ENCODE data around the gene NCKAP5. TPM values are rescaled to one million over a fixed set of nuclear protein-coding genes. Genes with fewer than 3 reads are reported as not detected.
A peak's percentile ranks its signal among the peaks of the same experiment; 100 is the strongest.

The NCKAP5 gene
- total RNA-seq, 1 donor from 2014 or later: 0.87 TPM

GRCh38 chr2:133194777-133195335, 373.4 kb downstream of the NCKAP5 start:
- Mint-ChIP-seq H3K36me3 (ENCODE audit: low read depth) (peaks cover 1% of the 10 kb centered on the region), H3K27ac (ENCODE audit: unreplicated experiment) (no peak overlapping the region), H3K4me3 (ENCODE audit: unreplicated experiment) (no peak overlapping the region), H3K27me3 (ENCODE audit: low read depth) (no peaks in the 10 kb centered on the region), H3K9me3 (ENCODE audit: low read depth) (peaks cover 7% of the 10 kb centered on the region), H3K4me1 (ENCODE audit: low read depth) (peaks cover 5% of the 10 kb centered on the region)
- no peak for DNase-seq (ENCODE audit: low spot score)
- TF ChIP-seq CTCF (IDR thresholded peaks at IDR 0.05): no peak

- H3K4me3 Mint-ChIP-seq (ENCODE audit: unreplicated experiment): no peak overlapping the region
- H3K27ac Mint-ChIP-seq (ENCODE audit: unreplicated experiment): no peak overlapping the region
- no peaks in the 10 kb centered on the region for H3K27me3 Mint-ChIP-seq (ENCODE audit: low read depth)
- peaks cover 3% of the 10 kb centered on the region for H3K36me3 Mint-ChIP-seq (ENCODE audit: low read depth)
- H3K4me1 Mint-ChIP-seq (ENCODE audit: low read depth): peaks cover 1% of the 10 kb centered on the region
- no peak for DNase-seq (ENCODE audit: low spot score)
- TF ChIP-seq CTCF (IDR thresholded peaks at IDR 0.05): no peak
- H3K9me3 Mint-ChIP-seq (ENCODE audit: low read depth): peaks cover 10% of the 10 kb centered on the region
Measured at GRCh38 chr2:133194362-133194655, 374.0 kb downstream of the NCKAP5 start.

GRCh38 chr2:133193544-133194361, 374.5 kb downstream of the NCKAP5 start:
- H3K4me1 Mint-ChIP-seq (ENCODE audit: low read depth): no peaks in the 10 kb centered on the region
- peaks cover 12% of the 10 kb centered on the region for H3K9me3 Mint-ChIP-seq (ENCODE audit: low read depth)
- H3K36me3 Mint-ChIP-seq (ENCODE audit: low read depth): peaks cover 3% of the 10 kb centered on the region
- H3K27me3 Mint-ChIP-seq (ENCODE audit: low read depth): no peaks in the 10 kb centered on the region
- no peak overlapping the region for H3K27ac Mint-ChIP-seq (ENCODE audit: unreplicated experiment)
- no peak overlapping the region for H3K4me3 Mint-ChIP-seq (ENCODE audit: unreplicated experiment)
- TF ChIP-seq CTCF (IDR thresholded peaks at IDR 0.05): no peak
- DNase-seq (ENCODE audit: low spot score): no peak

- no peak for DNase-seq (ENCODE audit: low spot score)
- Mint-ChIP-seq H3K36me3 (ENCODE audit: low read depth) (peaks cover 3% of the 10 kb centered on the region), H3K27ac (ENCODE audit: unreplicated experiment) (no peak overlapping the region), H3K4me1 (ENCODE audit: low read depth) (no peaks in the 10 kb centered on the region), H3K27me3 (ENCODE audit: low read depth) (peaks cover 2% of the 10 kb centered on the region), H3K4me3 (ENCODE audit: unreplicated experiment) (no peak overlapping the region), H3K9me3 (ENCODE audit: low read depth) (peaks cover 17% of the 10 kb centered on the region)
- peak; percentile 53 for TF ChIP-seq CTCF (IDR thresholded peaks at IDR 0.05)
Measured at GRCh38 chr2:133192028-133192427, 376.2 kb downstream of the NCKAP5 start.

- TF ChIP-seq CTCF (IDR thresholded peaks at IDR 0.05): no peak
- DNase-seq (ENCODE audit: low spot score): no peak
- Mint-ChIP-seq H3K4me3 (ENCODE audit: unreplicated experiment) (no peak overlapping the region), H3K27ac (ENCODE audit: unreplicated experiment) (peak overlapping the region; percentile 49), H3K36me3 (ENCODE audit: low read depth) (no peaks in the 10 kb centered on the region), H3K4me1 (ENCODE audit: low read depth) (peaks cover 34% of the 10 kb centered on the region), H3K9me3 (ENCODE audit: low read depth) (peaks cover 5% of the 10 kb centered on the region), H3K27me3 (ENCODE audit: low read depth) (no peaks in the 10 kb centered on the region)
Measured at GRCh38 chr2:133177196-133177595, 391.1 kb downstream of the NCKAP5 start.

Measured in chondrocyte (in vitro differentiated cells).